Cortex of kidney (tissue), 1 donor: ENCODE measurements around the gene CD9.
"Not testable (repeated sequence)": the region's sequence is repeated elsewhere in the genome, so short reads cannot be mapped to it uniquely, and the experiment has no call there.

Experiments
- DNase-seq: peaks from one replicate; lab custom pipeline; 2025; lab: John Stamatoyannopoulos, UW

CD9 gene

GRCh38 chr12:6180268-6181051 lies 19.7 kb upstream of the CD9 start:
- DNase-seq = no peak

GRCh38 chr12:6181166-6181565 lies 19.0 kb upstream of the CD9 start:
- DNase-seq = no peak

GRCh38 chr12:6181583-6182278 lies 18.5 kb upstream of the CD9 start:
- DNase-seq = no peak

GRCh38 chr12:6182279-6182898 lies 17.8 kb upstream of the CD9 start:
- no peak for DNase-seq

- no peak for DNase-seq
These were observed 16.3 kb upstream of the CD9 start for GRCh38 chr12:6183689-6184428.

- no peak for DNase-seq
These were observed 14.0 kb upstream of the CD9 start for GRCh38 chr12:6185961-6186827.

GRCh38 chr12:6187948-6188793 lies 12.0 kb upstream of the CD9 start:
- no peak for DNase-seq

- no peak for DNase-seq
These were observed 11.2 kb upstream of the CD9 start for GRCh38 chr12:6189028-6189427.

- not testable (repeated sequence) for DNase-seq
These were observed 10.1 kb upstream of the CD9 start for GRCh38 chr12:6189952-6190598.

- not testable (repeated sequence) for DNase-seq
These were observed 9.3 kb upstream of the CD9 start for GRCh38 chr12:6190767-6191530.

GRCh38 chr12:6192604-6193380 lies 7.4 kb upstream of the CD9 start:
- DNase-seq = no peak

GRCh38 chr12:6193853-6194815 lies 6.1 kb upstream of the CD9 start:
- DNase-seq = no peak

- no peak for DNase-seq
These were observed 4.3 kb upstream of the CD9 start for GRCh38 chr12:6195665-6196535.

- DNase-seq = no peak
These were observed 2.1 kb upstream of the CD9 start for GRCh38 chr12:6198051-6198450.

- no peak for DNase-seq
These were observed 1.6 kb upstream of the CD9 start for GRCh38 chr12:6198556-6198955.

- DNase-seq = no peak
These were observed 1.1 kb upstream of the CD9 start for GRCh38 chr12:6198985-6199530.
